Gastrocnemius medialis (tissue), 4 donors: ENCODE measurements around the gene NIPBL.

Experiments
- CTCF ChIP-seq, 5 experiments: fragments of 450-650 bp in 3 of 5; fragments of 200-600 bp in 2 of 5; sonication (generic) in 2 of 5; IDR thresholded peaks in 4 of 5; conservative IDR thresholded peaks in 1 of 5; 1 replicate in 4 of 5; 2 replicates in 1 of 5; pipeline ENCODE4 v1.5.1; 2016 to 2019; ENCODE audit warnings: antibody characterized with exemption in 5 of 5, mild to moderate bottlenecking in 3 of 5, moderate library complexity in 3 of 5
- POLR2A ChIP-seq, 2 donors: fragments of 450-650 bp; IDR thresholded peaks; one replicate each; pipeline ENCODE4 v1.6.1; 2017; ENCODE audit warnings: antibody characterized with exemption in 2 of 2, mild to moderate bottlenecking in 2 of 2, moderate library complexity in 2 of 2

- no peak for TF ChIP-seq CTCF (IDR thresholded peaks at IDR 0.05 in 4 of 5, conservative IDR thresholded peaks at IDR 0.05 in 1 of 5)
- TF ChIP-seq POLR2A (IDR thresholded peaks at IDR 0.05) = no peak
Measured at GRCh38 chr5:37054391-37054790, 177.8 kb downstream of the NIPBL start.
